Measurements from ENCODE around the gene SPATA31E1. TPM values are rescaled to one million over a fixed set of nuclear protein-coding genes. Genes with fewer than 3 reads are reported as not detected.

SPATA31E1 gene
- total RNA-seq, 6 donors from 2014 or later, result not detected

DNA sequence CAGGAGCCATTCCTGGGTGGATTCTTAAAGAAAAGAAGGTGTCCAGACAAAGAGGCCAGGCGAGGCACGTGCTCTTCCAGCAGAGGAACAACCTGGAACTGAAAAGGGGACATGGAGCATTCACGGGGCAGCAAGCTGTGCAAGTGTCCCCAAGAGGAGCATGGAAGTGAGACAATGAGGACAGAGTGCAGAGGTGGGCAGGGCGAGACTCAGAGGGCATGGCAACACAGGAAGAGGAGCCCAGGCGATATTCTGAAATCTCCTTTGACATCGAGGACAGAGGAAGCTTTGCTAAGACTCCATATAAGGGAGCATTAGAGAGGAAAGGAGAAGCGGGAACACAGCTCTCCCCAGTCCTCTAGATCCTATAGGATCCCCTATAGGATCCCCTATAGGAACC lies 29.4 kb upstream of the SPATA31E1 start:
- Histone ChIP-seq H3K4me1 (peaks cover 0 to 3% (median 0%) of the 10 kb centered on the region in 4 donors), H3K4me3 (no peak overlapping the region), H3K9me3 (peaks cover 0 to 4% (median 0%) of the 10 kb centered on the region in 4 donors), H3K27ac (no peak overlapping the region), H3K36me3 (no peaks in the 10 kb centered on the region), H3K27me3 (no peaks in the 10 kb centered on the region)
- 79 to 85% methylated on average over 7 of the region's 7 CpGs for WGBS, 2 donors
- TF ChIP-seq, protein P1, sequence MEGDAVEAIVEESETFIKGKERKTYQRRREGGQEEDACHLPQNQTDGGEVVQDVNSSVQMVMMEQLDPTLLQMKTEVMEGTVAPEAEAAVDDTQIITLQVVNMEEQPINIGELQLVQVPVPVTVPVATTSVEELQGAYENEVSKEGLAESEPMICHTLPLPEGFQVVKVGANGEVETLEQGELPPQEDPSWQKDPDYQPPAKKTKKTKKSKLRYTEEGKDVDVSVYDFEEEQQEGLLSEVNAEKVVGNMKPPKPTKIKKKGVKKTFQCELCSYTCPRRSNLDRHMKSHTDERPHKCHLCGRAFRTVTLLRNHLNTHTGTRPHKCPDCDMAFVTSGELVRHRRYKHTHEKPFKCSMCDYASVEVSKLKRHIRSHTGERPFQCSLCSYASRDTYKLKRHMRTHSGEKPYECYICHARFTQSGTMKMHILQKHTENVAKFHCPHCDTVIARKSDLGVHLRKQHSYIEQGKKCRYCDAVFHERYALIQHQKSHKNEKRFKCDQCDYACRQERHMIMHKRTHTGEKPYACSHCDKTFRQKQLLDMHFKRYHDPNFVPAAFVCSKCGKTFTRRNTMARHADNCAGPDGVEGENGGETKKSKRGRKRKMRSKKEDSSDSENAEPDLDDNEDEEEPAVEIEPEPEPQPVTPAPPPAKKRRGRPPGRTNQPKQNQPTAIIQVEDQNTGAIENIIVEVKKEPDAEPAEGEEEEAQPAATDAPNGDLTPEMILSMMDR (IDR thresholded peaks at IDR 0.05), result no peak
- TF ChIP-seq POLR2AphosphoS5 (IDR thresholded peaks at IDR 0.05) (no peak), POLR2A (IDR thresholded peaks at IDR 0.05) (no peak), EP300 (IDR thresholded peaks at IDR 0.05) (no peak)
- peak in 1 of 2 donors; percentile 52 for ATAC-seq (ENCODE audit: low FRiP score in 2 of 2)
- no peak for DNase-seq

DNA sequence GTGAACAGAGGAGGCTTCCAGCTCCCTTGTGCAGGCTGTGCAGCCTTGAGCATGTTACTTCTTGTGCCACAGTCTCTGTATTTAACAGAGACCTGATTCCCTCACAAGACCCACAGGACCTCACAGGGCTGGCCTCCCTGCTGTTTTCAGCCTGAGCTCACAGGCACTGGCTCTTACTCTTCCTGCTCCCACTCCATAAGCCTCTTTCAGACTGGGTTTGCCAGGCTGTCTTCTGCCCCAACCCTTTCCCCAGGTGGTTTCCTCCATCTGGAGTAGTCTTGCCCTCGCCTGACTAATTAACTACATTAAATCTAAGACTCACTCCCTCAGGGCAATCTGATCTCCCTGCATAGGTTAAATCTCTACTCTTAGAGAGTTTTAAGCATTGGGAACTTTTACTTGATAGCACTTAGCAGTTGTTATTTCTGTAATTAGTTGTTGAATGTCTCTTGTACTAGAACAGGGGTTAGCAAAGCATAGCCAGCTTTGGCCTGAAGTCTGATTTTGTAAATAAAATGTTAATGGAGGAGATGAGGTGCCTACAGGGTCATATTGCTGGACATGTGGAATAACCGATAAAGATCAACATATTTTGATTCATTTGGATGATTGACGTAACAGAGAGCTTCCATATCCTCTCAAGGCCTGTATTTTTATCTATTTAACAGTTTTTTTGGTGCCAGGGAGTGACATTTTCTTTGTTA lies 28.6 kb upstream of the SPATA31E1 start:
- Histone ChIP-seq H3K27me3 (no peaks in the 10 kb centered on the region), H3K36me3 (no peaks in the 10 kb centered on the region), H3K9me3 (peaks cover 0 to 4% (median 0%) of the 10 kb centered on the region in 4 donors), H3K4me3 (no peak overlapping the region), H3K4me1 (peaks cover 0 to 3% (median 0%) of the 10 kb centered on the region in 4 donors), H3K27ac (no peak overlapping the region)
- 89 to 94% methylated on average over 3 of the region's 3 CpGs for WGBS, 2 donors
- DNase-seq (no peak), ATAC-seq (ENCODE audit: low FRiP score in 2 of 2) (no peak)
- TF ChIP-seq EP300 (IDR thresholded peaks at IDR 0.05), result no peak

DNA sequence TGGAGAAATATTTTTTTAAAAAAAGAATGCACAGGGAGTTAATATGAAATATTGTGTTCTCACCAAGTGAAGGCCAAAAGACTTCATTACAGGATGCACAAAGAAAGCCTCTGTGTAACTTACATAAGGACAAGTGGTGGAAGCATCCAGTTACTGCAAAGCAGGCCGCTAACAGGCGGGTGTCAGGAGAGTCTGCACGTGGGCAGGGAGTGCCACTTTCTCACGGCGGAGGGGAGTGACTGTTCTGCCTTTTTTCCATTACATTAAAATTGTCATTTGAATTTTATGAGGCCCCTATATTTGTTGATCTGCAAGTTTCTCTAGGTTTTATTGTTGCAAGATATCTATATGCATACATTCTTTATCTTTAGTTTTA lies 28.1 kb upstream of the SPATA31E1 start:
- H3K4me3 ChIP-seq, result no peak overlapping the region
- 85 to 88% methylated on average over 5 of the region's 5 CpGs for WGBS, 2 donors
- H3K9me3 ChIP-seq, result peaks cover 0 to 4% (median 0%) of the 10 kb centered on the region in 4 donors
- no peak for TF ChIP-seq EP300 (IDR thresholded peaks at IDR 0.05)
- TF ChIP-seq POLR2AphosphoS5 (IDR thresholded peaks at IDR 0.05), result no peak
- TF ChIP-seq, protein P1 (IDR thresholded peaks at IDR 0.05), result no peak
- TF ChIP-seq POLR2A (IDR thresholded peaks at IDR 0.05), result no peak
- H3K27ac ChIP-seq, result no peak overlapping the region
- no peaks in the 10 kb centered on the region for H3K36me3 ChIP-seq
- DNase-seq (no peak), ATAC-seq (ENCODE audit: low FRiP score in 2 of 2) (no peak)
- peaks cover 0 to 3% (median 0%) of the 10 kb centered on the region in 4 donors for H3K4me1 ChIP-seq
- no peaks in the 10 kb centered on the region for H3K27me3 ChIP-seq

DNA sequence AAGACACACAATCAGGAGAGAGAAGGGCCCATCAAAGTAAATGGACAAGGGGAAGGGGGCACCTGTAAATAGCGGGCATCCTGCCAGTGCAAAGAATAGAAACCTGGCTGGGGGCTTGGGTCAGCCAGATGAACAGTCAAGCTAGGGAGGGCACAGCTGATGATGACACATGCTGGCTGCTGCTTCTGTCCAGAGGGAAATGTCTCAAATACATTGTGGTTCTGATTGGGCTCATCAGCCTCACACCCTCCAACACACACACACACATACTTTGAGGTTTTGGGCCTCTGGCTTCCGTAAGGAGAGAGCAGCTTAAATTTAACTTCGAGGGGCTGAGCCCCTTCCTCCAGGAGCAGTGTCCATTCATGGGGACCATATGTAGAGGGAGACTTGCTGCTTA lies 27.6 kb upstream of the SPATA31E1 start:
- Histone ChIP-seq H3K27ac (no peak overlapping the region), H3K27me3 (no peaks in the 10 kb centered on the region), H3K9me3 (peaks cover 0 to 4% (median 0%) of the 10 kb centered on the region in 4 donors), H3K4me3 (no peak overlapping the region), H3K36me3 (no peaks in the 10 kb centered on the region), H3K4me1 (peaks cover 0 to 3% (median 0%) of the 10 kb centered on the region in 4 donors)
- no peak for TF ChIP-seq EP300 (IDR thresholded peaks at IDR 0.05)
- TF ChIP-seq, protein P1 (IDR thresholded peaks at IDR 0.05), result no peak
- no peak for TF ChIP-seq POLR2AphosphoS5 (IDR thresholded peaks at IDR 0.05)
- no peak for TF ChIP-seq POLR2A (IDR thresholded peaks at IDR 0.05)
- ATAC-seq (ENCODE audit: low FRiP score in 2 of 2) (no peak), DNase-seq (no peak)
- WGBS, 2 donors, result 88 to 97% methylated on average over 1 to 3 of the region's 3 CpGs

DNA sequence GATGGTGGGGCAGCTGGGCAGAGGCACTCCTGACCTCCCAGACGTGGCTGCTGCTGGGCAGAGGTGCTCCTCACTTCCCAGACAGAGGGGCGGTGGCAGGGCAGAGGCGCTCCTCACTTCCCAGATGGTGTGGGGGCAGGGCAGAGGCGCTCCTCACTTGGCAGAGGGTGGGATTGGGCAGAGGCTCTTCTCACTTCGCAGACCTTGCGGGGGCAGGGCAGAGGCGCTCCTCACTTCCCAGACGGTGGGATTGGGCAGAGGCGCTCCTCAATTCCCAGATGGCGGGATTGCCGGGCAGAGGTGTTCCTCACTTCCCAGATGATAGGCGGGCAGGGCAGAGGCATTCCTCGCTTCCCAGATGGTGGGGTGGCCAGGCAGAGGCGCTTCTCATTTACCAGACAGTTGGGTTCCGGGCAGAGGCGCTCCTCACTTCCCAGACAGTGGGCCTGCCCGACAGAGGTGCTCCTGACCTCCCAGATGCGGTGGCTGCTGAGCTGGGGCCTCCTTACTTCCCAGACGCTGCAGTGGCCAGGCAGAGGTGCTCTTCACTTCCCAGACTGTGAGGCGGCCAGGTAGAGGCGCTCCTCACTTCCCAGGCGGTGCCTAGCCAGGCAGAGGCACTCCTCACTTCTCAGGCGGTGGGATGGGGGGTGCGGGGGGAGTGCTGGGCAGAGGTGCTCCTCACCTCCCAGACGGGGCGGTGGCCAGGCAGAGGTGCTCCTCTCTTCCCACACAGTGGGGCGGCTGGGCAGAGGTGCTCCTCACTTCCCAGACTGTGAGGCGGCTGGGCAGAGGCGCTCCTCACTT lies 25.3 kb upstream of the SPATA31E1 start:
- TF ChIP-seq POLR2AphosphoS5 (IDR thresholded peaks at IDR 0.05) (no peak), EP300 (IDR thresholded peaks at IDR 0.05) (no peak), POLR2A (IDR thresholded peaks at IDR 0.05) (no peak)
- TF ChIP-seq, protein P1 (IDR thresholded peaks at IDR 0.05), result no peak
- ATAC-seq (ENCODE audit: low FRiP score in 2 of 2), result peak in 1 of 2 donors; percentile 48
- Histone ChIP-seq H3K27ac (no peak overlapping the region), H3K9me3 (peaks cover 0 to 4% (median 0%) of the 10 kb centered on the region in 4 donors), H3K4me3 (no peak overlapping the region), H3K4me1 (no peaks in the 10 kb centered on the region), H3K27me3 (no peaks in the 10 kb centered on the region), H3K36me3 (no peaks in the 10 kb centered on the region)
- 93 to 96% methylated on average over 13 to 22 of the region's 29 CpGs for WGBS, 2 donors
- DNase-seq, result peak in 1 of 2 donors; percentile 59
